DMS 273 treated with DMSO at 0.1 percent for 48 hours (cell line): ENCODE results near the gene RAB11FIP5.
"Not testable (repeated sequence)": the region's sequence is repeated elsewhere in the genome, so short reads cannot be mapped to it uniquely, and the experiment has no call there.

Experiments
- DNase-seq: peaks from one replicate; lab custom pipeline; 2025; lab: John Stamatoyannopoulos, UW

RAB11FIP5 gene

DNA sequence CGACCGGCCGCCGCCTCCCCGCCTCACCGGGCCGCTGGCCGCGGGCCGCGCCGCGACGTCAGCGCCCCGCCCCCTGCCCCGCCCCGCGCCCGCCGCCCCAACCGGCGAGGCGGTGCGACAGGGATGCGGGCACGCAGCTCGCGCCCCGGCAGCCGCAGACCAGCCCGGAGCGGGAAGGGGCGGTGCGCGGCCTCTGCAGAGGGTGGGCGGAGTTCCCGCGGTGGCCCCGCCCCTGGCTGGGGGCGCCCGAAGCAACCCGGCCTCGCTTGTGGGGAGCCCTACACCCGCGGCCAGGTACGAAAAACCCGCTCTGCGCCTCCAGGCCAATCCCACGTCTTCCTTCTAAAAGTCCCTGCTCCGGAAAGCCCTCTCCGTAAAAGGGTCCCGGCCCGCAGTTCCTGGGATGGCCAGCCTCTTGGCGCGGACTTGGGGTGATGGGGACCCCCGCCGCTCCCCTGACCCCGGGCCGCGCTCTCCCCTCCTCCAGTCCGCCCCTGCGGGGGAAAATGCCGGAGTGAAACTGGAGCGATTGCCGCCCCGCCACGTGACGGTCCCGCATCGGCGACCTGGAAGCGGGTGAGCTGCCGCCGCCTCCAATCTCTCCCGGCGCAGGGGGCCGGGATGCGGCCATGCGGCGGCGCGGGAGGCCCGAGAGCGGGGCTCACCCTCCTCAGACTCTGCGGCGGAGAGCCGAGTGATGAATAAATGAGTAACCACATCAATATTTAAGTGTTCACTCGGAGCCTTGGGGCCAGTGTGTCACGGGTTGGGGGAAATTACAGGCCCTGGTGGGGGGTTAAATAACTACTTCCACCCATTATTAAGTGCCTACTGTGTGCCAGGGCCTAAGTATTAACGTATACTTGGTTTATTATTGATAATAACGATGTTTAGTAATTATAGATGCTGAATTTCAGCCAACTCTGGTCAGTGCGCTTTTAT, at the start of gene RAB11FIP5:
TSS of gene RAB11FIP5 (minus strand) at position 36 of the 942 bp plus-strand sequence. CDS start 171 bp downstream, outside the sequence.
- DNase-seq: peak; percentile 22

DNA sequence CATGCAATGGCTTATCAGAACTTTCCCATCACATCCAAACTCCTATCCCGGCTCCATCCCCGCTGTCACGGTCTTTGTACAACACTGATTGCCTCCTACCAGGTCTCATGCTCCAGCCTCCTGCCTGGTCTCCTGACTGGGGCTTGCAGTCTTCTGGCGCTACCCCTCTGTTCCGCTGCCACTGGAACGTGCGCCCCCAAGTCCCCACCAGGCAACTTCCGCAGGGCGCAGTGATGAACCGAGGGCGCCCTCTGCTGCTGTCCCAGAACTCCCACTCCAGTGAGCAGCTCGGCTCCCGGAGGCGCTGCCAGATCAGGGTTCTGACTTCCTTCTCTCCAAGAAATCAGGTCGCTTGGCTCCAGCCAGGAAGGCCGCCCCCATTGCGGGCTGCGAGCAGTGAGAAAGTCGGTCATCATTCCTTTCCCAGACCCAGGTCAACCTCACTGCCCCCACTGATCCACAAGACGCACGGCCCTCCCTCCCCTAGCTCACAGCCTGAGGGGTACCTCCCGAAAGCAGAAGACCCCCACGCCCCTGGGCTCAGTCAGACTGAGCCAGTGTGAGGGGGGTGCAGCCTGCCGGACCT, 43.9 kb upstream of the RAB11FIP5 start:
- DNase-seq: peak; percentile 29

DNA sequence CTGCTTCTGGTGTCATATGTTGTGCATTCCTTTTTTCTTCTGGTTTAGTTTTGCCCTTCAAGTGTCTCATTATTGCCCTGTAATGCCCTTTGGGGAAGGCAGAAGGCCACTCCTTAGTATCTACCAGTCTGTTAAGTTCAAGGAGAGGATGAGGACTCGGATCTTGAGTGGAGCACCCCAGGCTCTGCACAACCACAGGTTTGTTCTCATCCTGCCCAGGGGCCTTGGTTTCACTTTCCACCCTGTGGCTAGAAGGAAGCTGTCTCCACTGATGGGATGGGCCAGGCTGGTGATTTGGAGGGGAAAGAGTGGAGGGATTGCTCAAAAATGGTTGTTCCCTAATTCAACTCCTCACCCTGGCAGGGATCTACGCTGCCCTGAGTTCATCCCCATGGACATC, 30.2 kb upstream of the RAB11FIP5 start:
- DNase-seq: no peak

GRCh38 chr2:73141896-73142295, 29.1 kb upstream of the RAB11FIP5 start:
- no peak for DNase-seq

DNA sequence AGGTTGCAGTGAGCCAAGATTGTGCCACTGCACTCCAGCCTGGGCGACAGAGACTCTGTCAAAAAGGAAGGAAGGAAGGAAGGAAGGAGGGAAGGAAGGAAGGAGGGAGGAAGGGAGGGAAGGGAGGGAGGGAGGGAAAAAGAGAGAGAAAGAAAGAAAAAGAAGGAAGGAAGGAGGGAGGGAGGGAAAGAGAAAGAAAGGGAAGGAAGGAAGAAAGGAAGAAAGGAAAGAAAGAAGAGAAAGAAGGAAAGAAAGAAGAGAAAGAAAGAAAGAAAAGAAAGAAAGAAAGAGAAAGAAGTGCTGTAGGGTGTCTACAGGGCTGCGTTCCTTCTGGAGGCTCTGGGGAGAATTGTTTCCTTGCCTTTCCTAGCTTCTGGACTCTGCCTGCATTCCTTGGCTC, 22.5 kb upstream of the RAB11FIP5 start:
- no peak for DNase-seq

DNA sequence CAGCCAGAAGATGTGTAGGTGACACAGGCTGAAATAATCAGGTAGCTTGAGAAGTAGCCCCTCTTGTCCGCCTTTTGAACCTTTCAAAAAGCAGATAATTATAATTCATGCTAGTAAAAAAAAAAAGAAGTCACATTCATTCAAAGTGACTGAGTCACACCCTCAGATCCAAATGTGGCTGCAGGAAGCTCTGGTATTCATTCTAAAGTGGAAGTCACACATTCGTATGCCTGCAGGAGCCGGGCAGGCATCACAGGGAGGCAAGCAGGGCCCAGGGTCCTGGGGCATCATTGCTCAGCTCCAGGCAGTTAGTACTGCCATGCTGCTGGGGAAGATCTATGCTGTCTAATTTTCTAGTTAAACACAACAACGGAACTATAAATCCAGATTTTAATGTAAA, 21.7 kb upstream of the RAB11FIP5 start:
- DNase-seq: no peak

GRCh38 chr2:73133566-73134197, 20.9 kb upstream of the RAB11FIP5 start:
- no peak for DNase-seq

GRCh38 chr2:73131807-73132206, 19.1 kb upstream of the RAB11FIP5 start:
- no peak for DNase-seq

- no peak for DNase-seq
Measured at GRCh38 chr2:73130790-73131189, 18.0 kb upstream of the RAB11FIP5 start.

DNA sequence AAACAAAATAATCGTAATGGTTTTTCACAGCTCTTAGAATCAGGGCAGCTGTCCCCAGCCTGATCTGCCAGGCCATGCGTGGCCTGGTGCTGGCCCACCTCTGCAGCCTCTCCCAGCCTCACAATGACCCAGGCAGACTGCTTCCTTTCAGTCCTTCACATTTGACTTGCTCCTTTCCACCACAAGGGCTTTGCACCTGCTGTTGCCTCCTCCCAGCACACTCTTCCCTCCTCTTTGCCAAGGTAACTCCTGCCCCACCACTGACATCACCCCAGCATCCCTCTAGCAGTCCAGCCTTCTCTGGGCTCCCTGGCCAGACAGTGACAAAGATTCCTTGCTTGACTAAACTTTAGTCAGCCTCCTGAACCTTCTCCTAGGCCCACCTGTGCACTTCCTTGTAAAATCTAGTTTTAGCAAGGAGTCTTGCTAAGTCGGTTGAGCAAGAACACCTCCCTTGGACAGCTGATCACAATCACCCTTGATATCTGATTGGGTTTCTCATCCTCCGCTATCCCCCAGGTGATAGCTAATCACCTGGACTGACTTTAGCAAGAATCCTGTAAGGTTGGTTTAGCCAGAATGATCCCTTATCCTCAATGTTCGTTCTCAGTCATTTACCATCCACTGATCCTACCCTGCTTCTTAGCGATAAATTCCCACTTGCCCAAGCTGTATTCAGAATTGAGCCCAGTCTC, 16.2 kb upstream of the RAB11FIP5 start:
- DNase-seq: no peak

- no peak for DNase-seq
Measured at GRCh38 chr2:73122536-73122935, 9.8 kb upstream of the RAB11FIP5 start.

- DNase-seq: not testable (repeated sequence)
Measured at GRCh38 chr2:73119611-73120239, 7.0 kb upstream of the RAB11FIP5 start.

GRCh38 chr2:73117441-73117840, 4.7 kb upstream of the RAB11FIP5 start:
- no peak for DNase-seq

- DNase-seq: no peak
Measured at GRCh38 chr2:73116182-73116960, 3.6 kb upstream of the RAB11FIP5 start.

DNA sequence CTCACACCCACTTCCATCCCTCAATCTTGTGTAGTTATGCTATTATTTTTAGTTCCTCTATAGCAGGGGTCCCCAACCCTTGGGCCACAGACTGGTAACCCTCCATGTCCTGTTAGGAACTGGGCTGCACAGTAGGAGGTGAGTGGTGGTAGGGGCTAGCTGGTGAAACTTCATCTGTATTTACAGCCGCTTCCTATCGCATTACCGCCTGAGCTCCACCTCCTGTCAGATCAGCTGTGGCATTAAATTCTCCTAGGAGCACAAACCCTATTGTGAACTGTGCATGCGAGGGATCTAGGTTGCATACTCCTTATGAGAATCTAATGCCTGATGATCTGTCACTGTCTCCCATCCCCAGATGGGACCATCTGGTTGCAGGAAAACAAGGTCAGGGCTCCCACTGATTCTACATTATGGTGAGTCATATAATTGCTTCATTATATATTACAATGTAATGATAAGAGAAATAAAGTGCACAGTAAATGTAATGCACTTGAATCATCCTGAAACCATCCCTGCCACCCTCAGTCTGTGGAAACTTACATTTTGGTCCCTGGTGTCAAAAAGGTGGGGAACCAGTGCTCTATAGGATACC, 1.6 kb upstream of the RAB11FIP5 start:
- DNase-seq: peak; percentile 14

- DNase-seq: no peak
Measured at GRCh38 chr2:73112026-73112912, 479 bp downstream of the RAB11FIP5 start.

- DNase-seq: no peak
Measured at GRCh38 chr2:73111073-73112025, 1.4 kb downstream of the RAB11FIP5 start.
